GM15510 (cell line): ENCODE results near the gene TLR5.

Experiments
- POLR2A ChIP-seq: IDR thresholded peaks from 3 replicates; pipeline ENCODE4 v1.6.1; 2011; ENCODE audit warnings: borderline replicate concordance; ENCODE audit not compliant: insufficient read length; ENCODE audit errors: extremely low read depth

Gene TLR5

GRCh38 chr1:223074445-223075300 lies 68.4 kb downstream of the TLR5 start:
- no peak for TF ChIP-seq POLR2A

- no peak for TF ChIP-seq POLR2A
Observed at GRCh38 chr1:223068900-223069665, 74.0 kb downstream of the TLR5 start.

- TF ChIP-seq POLR2A: no peak
Observed at GRCh38 chr1:223067914-223068313, 75.1 kb downstream of the TLR5 start.

GRCh38 chr1:223066415-223066814 lies 76.6 kb downstream of the TLR5 start:
- no peak for TF ChIP-seq POLR2A

GRCh38 chr1:223062177-223062576 lies 80.9 kb downstream of the TLR5 start:
- TF ChIP-seq POLR2A: no peak

- no peak for TF ChIP-seq POLR2A
Observed at GRCh38 chr1:223059526-223059925, 83.5 kb downstream of the TLR5 start.
